Cortex of kidney (tissue), 1 donor: ENCODE results near the gene RCOR1.

ENCODE experiments used
- DNase-seq: peaks from one replicate; lab custom pipeline; 2025; lab: John Stamatoyannopoulos, UW

Gene RCOR1

GRCh38 chr14:102726191-102726949 lies 133.9 kb downstream of the RCOR1 start:
- no peak for DNase-seq

- no peak for DNase-seq
Observed at GRCh38 chr14:102727336-102728095, 135.1 kb downstream of the RCOR1 start.

- no peak for DNase-seq
Observed at GRCh38 chr14:102728501-102728900, 136.1 kb downstream of the RCOR1 start.

GRCh38 chr14:102729268-102729667 lies 136.8 kb downstream of the RCOR1 start:
- DNase-seq = no peak

GRCh38 chr14:102729825-102730224 lies 137.4 kb downstream of the RCOR1 start:
- no peak for DNase-seq

- DNase-seq = no peak
Observed at GRCh38 chr14:102731101-102731870, 138.8 kb downstream of the RCOR1 start.

GRCh38 chr14:102731871-102732800 lies 139.7 kb downstream of the RCOR1 start:
- DNase-seq = no peak

- DNase-seq = no peak
Observed at GRCh38 chr14:102732924-102733323, 140.5 kb downstream of the RCOR1 start.

- DNase-seq = no peak
Observed at GRCh38 chr14:102733326-102733725, 140.9 kb downstream of the RCOR1 start.

GRCh38 chr14:102734436-102734835 lies 142.0 kb downstream of the RCOR1 start:
- DNase-seq = no peak

GRCh38 chr14:102736956-102737355 lies 144.5 kb downstream of the RCOR1 start:
- DNase-seq = no peak

GRCh38 chr14:102737402-102738372 lies 145.2 kb downstream of the RCOR1 start:
- DNase-seq = no peak

- DNase-seq = no peak
Observed at GRCh38 chr14:102738373-102739189, 146.1 kb downstream of the RCOR1 start.

GRCh38 chr14:102739190-102739469 lies 146.7 kb downstream of the RCOR1 start:
- DNase-seq = no peak

- DNase-seq = no peak
Observed at GRCh38 chr14:102746634-102747438, 154.4 kb downstream of the RCOR1 start.

- DNase-seq = no peak
Observed at GRCh38 chr14:102748806-102749205, 156.4 kb downstream of the RCOR1 start.

- DNase-seq = no peak
Observed at GRCh38 chr14:102749393-102750305, 157.2 kb downstream of the RCOR1 start.

- DNase-seq = no peak
Observed at GRCh38 chr14:102750376-102750775, 157.9 kb downstream of the RCOR1 start.
